SW480 (cell line): ENCODE results near the gene SLC6A17.

ENCODE experiments used
- DNase-seq: peaks from one replicate; pipeline ENCODE4 v3.0.0-alpha.2; 2016; ENCODE audit warnings: low spot score

Gene SLC6A17

DNA sequence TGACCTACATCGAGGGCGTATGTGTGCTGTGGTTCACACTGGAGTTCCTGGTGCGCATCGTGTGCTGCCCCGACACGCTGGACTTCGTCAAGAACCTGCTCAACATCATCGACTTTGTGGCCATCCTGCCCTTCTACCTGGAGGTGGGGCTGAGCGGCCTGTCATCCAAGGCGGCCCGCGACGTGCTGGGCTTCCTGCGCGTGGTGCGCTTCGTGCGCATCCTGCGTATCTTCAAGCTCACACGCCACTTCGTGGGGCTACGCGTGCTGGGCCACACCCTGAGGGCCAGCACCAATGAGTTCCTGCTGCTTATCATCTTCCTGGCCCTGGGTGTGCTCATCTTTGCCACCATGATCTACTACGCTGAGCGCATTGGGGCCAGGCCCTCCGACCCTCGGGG, 72.8 kb downstream of the SLC6A17 start:
- no peak for DNase-seq

DNA sequence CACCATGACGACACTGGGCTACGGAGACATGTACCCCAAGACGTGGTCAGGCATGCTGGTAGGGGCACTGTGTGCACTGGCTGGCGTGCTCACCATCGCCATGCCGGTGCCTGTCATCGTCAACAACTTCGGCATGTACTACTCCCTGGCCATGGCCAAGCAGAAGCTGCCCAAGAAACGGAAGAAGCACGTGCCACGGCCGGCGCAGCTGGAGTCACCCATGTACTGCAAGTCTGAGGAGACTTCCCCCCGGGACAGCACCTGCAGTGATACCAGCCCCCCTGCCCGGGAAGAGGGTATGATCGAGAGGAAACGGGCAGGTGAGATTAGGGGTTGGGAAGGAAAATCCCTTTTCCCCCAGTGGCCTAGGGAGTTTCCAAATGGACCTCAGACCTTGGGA, 73.3 kb downstream of the SLC6A17 start:
- DNase-seq: no peak

DNA sequence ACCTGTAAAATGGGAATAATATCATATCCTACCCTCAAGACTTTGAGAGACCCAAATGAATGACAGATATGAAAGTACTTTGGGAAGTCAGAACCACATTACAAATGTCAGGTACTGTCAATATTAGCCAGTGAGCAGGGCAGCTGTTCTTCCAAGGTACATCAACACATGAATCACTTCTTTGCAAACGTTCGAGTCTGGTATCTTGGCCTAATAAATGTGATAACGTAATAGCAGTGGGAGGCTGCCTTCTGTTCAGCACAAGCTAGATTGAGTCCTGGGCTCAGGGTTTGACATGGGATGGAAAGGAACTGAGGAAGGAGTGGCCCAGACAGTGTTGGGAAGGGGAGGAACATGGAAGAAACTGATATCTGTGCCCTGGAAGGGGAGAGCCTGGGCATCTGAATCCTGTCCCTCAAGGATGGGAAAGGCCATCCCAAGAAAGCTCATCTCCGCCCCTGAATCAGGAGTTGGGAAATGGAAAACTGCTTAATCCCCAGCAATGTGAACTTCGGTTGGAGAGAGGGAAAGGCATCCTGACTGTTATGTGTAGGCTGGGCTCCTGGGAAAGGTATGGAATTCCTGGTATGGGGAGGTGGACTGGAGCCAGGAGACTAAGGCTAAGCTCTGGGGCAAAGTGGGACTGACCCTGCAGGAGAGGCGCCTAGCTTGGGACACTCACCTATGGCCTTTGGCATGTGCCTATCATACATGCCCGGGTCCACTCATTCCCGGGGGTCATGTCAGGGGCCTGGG, 74.1 kb downstream of the SLC6A17 start:
- no peak for DNase-seq

DNA sequence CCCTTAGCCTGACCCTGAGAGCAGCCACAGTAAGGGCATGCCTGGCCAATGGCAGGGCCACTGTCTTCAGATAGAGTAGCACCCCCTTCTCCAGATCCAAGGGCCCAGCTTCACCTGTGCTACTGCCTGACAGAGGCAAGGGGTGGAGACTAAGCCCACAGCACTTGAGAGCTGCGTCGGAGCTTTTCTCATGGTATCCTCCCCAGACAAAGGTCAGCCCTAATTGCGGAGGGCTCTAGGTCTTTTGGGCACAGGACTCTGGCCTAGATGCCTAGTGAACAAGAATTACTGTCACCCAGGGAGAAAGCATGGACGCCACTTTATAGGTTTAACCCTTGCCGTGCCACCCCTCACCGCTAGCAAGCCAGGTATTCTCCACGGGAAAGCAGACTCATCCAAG, 74.9 kb downstream of the SLC6A17 start:
- no peak for DNase-seq

DNA sequence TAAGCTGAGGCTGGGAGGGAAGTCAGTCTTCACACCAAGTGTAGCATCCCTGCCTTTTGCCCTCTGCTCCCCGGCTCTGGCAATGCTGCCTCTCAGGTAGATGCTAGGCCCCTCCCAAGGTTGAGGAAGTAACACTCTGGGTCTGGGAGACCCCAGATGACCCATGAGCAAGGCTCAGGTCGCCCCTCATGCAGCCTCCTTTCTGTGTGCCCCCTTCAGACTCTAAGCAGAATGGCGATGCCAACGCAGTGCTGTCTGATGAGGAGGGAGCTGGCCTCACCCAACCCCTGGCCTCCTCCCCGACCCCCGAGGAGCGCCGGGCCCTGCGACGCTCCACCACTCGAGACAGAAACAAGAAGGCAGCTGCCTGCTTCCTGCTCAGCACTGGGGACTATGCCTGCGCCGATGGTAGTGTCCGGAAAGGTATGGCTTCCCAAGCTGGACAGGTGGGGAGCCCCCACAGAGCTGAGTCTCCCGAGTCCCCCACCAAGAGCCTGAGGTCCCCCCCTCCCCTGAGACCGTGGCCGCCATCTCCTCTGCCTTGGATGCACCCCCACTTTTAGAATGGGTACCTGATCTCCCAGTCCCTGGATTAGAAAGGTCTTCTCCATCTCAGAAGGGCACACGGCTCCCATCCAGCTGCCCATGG, 75.6 kb downstream of the SLC6A17 start:
- DNase-seq: no peak

DNA sequence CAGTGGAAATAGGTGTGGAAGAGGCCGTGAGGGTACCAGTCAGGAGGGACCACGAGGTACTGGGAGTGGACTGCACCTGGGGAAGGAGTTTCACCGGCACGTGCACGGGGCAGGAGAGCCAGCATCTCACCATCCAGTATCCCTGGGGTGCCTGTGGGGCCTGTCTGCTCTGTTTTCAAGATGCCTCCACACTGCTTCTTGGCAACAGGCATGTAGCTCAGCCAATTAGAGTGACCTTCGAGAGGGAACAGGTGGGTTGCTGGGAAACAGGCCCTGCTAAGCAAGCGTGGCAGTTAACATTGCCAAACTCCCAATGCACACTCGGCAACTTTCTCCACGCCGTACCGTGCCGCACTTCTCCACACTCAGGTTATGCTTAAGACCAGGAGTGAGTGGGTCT, 77.5 kb downstream of the SLC6A17 start:
- no peak for DNase-seq

DNA sequence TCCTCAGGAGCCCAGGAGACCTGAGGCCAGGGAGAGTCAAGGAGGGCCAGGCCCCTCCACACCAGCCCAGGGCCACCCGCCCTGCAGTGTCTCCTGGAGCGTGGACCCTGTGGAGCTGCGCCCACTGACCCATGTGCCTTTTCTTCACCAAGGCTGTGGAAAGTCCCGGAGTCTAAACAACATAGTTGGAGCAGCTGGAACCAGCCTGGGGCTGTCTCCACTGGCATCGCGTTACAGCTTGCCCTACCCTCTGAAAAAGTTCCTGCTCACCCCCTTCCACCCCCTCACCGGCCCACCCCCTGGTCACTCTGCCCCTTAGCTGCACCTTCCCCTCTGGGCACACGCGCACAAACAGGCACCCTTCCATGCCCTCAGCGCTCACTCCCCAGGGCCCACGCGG, 78.1 kb downstream of the SLC6A17 start:
- no peak for DNase-seq

DNA sequence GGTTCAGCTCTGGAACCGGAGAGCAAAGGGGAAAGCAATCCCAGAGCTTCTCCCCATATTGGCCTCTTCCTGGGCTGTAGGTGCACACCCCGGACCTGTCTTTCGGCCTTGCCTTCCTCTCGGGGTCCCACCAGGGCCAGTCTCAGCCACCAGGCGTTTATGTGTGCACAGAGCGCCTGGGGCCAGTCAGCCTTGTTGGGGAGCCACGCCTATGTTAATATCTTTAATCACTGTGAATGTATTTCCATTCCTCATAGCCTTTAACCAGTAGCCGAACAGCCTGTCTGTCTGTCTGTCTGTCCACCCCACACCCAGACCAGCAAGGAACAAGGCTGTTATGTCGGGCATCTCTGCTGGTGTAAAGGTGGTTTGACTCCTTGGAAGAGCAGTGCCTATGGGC, 78.6 kb downstream of the SLC6A17 start:
- DNase-seq: no peak

DNA sequence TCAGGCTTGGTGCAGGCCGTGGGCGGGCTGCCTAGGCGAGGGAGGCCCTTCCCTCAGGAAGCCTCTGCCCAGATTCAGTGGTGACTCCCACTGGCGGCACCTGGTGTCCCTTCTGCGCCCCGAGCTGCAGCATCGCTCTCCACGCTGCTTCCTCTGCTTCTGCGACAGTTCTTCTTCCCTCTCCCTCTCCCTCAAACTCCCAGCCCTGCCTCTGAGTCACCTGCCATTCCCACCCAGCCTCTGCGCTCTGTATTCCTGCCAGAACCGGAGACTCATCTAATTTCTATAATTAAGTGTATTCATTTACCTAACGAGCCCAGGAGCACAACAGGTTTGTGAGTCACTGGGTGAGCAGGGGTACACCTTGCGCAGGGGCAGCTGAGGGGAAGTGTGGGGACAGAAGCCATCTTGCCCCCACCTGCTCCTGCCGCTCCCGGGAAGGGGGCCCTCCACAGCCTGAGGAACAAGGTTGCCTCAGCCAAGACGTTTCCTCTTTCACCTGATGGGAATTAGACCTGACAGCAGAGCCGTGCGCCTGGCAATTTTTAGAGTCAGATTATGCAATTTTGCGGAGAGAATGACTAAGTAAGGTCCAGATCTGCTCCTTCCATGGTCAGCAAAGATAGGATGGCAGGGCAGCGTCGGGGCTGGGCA, 79.2 kb downstream of the SLC6A17 start:
- no peak for DNase-seq

DNA sequence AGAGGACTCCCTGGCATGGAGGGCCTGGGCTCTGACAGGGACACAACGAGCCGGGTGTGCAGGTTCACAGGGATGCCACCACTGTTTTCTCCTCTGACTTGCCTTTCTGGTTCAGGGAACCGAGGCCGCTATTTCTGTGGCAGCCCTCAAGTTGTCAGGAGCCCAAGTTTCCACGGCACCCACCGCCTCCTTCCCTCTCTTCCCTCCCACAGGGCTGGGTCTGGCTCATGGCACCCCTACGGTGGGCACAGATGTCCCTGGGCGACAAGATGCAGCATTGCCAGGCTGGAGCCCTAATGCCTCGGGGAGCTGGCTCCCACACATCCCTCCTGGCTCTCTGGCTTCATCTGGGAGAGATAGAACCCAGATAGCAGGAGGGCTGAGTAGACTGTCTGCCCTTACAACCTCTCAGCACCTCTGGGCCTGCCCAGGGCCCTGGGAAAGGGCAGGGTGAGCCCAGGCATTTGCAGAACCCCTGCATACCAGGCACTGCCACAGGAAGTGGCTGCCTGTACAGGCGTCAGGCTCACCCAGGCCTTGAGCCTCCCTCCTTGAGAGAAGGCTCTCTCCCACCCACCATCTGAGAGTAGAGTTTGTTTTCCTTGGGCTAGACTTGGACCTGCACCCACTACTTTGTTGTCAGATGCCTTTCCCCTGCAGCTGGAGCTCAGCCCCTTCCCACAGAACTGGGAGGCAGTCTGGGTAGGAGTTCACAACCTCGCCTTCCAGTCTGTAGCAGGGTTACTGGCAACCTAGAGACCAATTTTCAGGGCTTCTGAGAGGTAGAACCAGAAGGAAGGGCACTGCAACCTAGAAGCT, 80.3 kb downstream of the SLC6A17 start:
- no peak for DNase-seq

DNA sequence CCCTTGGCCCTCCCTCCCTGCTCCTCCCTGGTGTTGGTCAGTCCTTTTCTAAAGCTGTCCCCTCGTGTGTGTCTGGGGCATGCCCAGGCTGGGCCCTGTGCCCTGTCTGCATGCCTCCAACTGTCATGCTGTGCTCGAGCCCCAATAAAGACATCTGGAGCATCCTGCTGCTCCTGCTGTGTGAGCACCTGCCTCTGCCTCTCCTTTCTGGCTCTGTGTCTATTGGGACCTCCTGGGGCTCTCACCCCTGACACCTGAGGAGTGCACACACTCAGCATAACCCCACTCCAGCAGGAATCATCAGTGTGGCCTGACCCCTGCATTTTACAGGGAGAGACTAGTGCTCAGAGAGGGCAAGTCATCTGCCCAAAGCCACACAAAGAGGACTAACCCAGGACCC, 83.6 kb downstream of the SLC6A17 start:
- DNase-seq: no peak

DNA sequence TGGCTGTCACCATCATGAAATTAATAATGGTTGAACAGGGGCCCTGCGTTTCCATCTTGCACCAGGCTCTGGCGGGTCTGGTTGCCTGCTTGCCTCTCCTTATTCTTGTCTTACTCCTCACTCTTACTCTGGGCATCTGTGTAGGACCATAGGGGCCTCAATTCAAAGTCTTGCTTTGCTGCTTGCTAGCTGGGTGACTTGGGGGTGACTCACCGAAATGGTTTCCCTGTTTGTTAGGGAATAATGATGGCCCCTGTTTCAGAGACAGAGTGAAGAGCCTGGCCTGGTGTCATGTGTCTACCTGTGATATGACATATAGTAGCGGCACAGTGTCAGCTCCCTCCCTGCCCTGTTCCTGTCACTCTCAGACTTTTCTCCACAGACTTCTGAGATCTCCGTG, 84.4 kb downstream of the SLC6A17 start:
- DNase-seq: no peak

DNA sequence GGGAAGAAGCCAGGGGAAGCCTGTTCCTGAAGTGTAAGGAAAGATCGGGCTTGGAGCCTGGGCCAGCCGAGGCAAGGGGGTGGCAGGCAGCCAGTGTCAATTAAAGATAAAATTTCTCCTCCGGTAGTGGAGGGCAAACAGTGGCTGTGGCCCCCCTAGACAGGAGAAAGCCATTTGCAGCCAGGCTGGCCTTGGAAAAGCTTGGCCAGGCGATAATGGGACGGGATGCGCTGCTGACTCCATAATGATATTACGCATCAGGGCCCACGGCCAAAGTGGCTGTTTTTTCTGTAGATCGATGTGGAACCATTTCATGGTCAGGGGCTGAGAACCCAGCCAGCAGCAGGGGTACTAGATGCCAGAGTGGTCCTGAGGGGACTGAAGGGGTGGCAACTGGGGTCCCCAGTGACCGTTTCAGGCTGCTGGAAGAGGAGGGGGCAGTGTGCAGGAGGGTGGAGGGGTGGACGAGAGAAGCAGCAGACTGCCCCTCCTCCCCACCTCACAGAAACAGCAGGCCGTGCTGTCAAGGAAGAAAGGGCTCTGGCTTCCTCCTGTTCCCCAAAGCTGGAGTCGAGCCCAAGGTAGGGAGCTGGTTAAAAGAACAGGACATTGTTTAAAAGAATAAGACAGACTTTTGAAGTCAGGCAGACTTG, 85.0 kb downstream of the SLC6A17 start:
- no peak for DNase-seq

DNA sequence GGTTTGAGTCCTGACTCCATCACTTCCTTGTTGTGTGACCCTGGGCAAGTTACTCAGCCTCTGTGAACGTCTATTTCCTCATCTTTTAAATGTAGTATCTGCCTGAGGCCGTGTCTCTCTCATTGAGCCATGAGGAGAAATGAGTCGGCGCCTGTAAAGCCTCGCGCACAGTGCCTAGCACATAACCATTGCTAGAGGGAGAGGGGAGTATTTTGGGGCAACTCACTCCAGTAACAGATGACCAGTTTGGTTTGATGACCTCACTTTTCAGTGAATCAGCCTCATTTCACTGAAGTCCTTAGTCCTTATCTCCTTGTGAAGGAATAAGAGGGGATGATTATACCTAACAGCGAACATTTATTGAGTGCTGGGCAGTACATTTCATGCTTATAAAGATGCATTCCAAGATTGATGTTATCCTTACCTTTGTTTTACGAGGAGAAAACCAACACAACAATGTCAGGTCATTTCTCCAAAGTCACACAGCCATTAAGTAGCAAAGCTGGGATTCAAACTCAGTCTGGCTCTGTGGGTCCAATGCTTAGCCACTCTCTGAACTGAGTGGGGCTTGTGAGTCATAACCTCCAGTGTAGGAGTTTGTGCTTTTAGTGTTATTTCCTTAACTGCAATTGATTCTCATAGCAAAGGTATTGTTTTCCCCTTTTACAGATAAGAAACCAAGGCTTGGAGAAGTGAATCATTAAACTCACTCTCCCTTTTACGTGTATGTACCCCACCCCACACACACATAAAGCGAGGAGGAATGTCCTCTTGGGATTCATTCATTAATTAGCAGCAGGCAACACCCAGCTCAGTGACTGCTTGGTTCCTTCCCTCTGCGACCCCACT, 85.8 kb downstream of the SLC6A17 start:
- DNase-seq: no peak

DNA sequence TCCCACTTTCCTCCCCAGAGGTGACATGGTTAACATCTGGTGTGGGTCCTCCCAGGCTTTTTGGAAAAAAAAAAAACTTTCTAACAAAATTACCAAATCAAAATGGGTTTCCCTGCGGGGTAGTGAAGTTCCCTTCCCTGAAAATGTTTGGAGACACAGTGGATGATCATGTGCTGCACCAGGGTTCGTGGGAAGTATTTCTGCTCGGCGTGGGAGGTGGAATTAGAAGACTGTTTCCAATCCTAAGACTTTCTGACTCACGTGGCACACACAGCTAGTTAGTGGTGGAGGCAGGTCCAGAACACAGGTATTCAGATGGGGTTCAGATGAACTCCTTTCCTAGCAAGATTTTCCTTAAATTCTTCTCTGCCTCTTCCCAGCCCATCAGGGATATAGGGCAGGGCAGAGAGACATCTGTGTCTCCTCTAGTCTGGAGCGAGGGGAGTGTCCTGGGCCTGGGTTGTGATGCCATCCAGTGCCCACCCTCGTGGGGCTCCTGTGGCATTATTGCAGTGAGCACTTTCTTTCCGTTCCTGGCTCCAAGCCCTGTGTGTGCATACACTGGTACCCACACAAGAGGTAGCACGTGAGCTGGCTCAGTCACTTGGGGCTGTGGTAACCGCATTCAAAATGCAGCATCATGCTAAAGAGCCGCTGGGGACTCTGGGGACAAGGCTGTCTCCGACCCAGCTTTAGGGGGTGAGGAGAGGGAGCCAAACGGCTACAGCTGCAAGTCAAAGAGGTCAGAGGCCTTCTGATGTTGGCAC, 87.3 kb downstream of the SLC6A17 start:
- DNase-seq: no peak

DNA sequence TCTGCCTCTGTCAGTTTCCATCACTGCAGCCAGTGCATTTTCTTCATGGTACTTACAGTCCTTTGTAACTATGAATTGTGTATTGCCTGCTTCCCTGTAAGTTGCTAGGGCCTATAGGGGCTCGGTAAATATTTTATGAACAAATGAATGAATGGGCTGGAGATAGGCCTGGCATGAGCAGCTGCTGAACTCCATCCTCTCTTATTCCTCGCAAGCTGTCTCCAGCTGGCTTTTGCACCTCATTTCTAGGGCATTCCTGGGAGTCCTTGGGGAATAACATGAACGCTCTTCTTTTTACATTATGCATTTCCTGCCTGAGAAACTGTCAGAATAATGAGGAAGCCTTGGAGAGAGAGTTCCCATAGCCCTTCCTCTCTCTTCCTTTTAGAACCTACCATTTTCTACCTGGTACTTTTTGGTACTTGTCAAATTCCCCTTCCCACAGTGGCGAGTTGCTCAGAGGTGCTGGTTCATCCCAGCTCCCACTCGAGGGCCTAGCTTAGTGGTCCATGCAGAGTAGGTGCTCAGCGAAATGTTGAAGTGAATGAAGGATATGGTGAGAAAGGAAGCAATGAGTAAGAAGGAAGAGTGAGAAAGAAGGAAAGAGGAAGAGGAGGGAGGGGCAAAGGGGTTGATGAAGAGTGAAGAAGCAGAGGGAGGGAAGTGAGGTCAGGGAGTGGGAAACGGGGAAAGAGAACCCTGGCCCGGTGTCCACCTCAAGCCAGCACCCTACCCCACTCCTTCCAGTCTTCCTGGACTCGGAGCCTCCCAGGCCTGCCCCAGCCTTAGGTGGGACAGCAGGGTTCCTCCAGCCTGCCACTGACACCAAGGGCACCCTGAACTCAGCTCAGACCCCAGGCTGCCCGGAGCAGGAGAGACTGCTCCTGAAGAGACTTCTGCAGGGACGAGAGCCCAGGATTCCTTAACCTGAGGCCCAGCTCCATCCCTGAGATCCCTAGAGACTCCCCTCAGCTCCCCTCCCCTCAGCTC, 89.4 kb downstream of the SLC6A17 start:
- DNase-seq: no peak

DNA sequence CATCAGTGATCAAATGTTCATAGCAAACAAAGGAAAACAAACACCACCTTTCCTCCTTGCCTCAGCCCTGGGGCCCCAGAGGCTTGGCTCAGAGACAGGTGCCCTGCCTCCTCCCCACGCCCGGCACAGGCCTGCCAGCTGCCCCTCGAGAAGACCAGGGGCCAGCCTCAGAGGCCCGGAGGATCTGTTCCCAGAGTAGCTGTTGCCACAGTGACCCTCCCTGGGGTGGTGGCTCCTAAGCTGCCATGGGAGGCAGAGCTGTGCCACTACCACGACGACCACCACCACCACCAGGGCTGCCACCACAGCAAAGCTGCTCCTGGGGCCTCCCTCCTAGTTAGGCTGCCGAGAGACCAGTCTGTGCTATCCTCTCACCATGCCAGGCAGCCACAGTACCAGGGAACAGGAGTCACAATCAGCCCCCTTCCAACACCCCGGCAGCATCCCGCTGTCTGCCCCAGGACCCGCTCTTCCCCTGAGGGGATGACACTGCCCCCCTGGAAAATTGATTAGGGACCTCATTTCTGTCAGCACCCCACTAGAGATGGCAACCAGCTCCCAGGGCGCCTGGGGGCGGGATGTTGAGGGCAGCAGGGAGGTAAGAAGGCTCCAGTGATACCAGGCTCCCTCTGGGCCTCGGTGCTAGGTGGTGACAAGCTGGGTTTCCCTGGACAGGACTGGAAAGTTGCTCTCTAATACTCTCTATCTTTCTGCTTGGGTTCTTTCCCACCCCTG, 90.3 kb downstream of the SLC6A17 start:
- no peak for DNase-seq

DNA sequence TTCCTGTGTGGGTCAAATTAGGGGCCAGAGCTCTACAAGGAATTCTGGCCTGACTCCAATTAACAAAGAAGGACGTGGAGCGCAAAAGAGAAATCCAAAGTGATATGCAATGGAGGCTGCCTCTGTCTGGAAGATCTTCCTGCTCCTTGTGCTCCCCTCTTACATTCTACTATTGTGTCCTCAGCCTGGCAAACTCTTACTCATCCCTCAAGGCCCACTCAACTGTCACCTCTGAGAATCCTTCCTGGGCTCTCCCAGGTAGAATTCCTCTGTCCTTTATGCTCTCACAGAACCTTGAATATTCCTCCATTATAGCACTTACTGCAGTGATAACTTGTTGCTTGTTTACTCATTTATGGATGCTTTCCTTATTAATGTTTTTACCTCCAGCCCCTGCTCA, 91.2 kb downstream of the SLC6A17 start:
- no peak for DNase-seq
